Prostate gland (tissue), 2 donors: ENCODE results near the gene FAM3B.

Source experiments
- CTCF ChIP-seq, 4 experiments: fragments of 200-600 bp in 2 of 4; fragments of 450-650 bp in 2 of 4; sonication (generic) in 2 of 4; IDR thresholded peaks; 1 replicate in 3 of 4; 2 replicates in 1 of 4; pipeline ENCODE4 v1.5.1; 2016 to 2019; ENCODE audit warnings: antibody characterized with exemption in 4 of 4, mild to moderate bottlenecking in 2 of 4, moderate library complexity in 2 of 4
- POLR2A ChIP-seq: fragments of 450-650 bp; IDR thresholded peaks from one replicate; pipeline ENCODE4 v1.6.1; 2016; ENCODE audit warnings: antibody characterized with exemption, mild to moderate bottlenecking

DNA sequence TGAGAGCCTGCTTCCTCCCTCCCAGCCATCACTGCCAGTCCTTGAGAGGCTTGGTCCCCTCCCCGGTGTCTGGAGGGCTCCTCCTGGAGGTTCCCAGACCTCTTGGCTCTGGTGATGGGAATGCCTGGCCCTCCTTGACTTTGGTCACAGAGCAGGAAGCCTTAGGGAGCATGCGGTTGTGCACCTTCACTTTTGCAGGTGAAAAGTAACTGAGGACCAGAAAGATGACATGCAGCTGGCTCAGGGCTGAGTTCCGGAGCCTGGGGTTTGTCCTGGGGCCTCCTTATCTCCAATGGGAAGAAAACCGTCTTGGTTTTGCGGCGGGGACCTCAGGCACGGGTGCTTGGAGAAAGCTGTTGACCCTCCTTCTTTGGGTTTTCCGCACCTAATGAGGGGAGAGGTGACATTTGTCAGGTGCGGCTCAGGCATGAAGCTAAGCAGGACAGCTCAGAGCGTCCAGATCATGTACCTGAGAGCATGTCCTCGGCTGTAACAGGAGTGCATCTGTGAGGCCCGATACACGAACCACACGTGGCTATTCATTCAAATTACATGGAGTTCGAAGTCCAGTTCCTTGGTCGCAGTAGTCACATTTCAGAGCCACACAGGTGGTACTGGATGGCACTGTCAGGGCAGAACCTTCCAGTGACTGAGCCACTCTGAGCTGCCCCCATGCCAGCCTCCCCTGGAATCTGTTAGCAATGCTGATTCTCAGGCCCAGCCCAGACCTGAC, 44.6 kb downstream of the FAM3B start:
- no peak for TF ChIP-seq POLR2A
- TF ChIP-seq CTCF (IDR thresholded peaks at IDR 0.05) = no peak
